Stimulated activated CD4-positive, alpha-beta T cell treated with anti-CD3 and anti-CD28 coated beads, Interleukin-12 subunit alpha, Interleukin-12 subunit beta, amount 100 ng/mL, for 24 hours (primary cell): ENCODE data around the gene RBBP6.
"Not testable (repeated sequence)": the region's sequence is repeated elsewhere in the genome, so short reads cannot be mapped to it uniquely, and the experiment has no call there.

Experiments used
- DNase-seq, 2 experiments: peaks; one replicate each; pipeline ENCODE4 v3.0.0-alpha.2; 2020; ENCODE audit warnings: low read depth in 2 of 2

RBBP6 gene

GRCh38 chr16:24539295-24539849 lies at the start of gene RBBP6:
Gene RBBP6, plus strand, starts transcription at chr16:24539566. Its CDS starts 1,061 bp downstream, at chr16:24540627.
- DNase-seq = peak; percentile 80 to 83

DNA sequence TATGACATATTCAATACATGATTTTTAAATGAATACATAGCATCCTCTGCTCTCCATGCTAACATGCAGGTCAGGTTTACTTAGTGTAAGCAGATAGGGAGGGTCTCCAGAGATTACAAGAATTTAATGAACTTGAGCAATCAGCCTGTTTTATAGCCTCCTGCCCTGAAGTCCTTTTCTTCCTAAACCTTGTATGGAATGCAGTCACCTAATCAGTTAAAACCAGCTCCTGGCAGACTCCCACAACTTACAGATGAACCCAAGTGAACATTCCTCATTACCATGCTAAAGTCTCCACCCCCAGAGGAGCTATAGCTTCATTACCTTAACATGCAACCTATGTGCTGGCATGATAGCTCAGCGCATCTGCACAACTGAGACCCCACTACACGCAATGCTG lies 48.5 kb upstream of the RBBP6 start:
- DNase-seq = no peak

DNA sequence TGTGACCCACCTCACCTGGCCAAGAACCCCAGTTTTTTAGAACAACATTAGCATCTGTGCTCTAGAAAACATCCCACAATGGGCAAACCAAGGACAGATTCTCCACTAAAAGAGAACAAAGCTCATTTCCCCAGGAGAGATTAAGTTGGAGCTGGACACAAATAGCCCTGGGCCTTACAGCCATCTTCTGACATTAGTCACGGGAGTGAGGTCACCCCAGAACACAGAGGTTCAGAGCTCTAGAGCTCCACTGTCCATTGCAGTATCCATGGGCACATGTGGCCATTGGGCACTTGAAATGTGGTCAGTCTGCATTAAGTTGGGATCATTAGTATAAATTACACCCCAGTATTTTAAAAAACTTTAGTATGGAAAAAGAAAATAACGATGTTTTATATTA lies 47.6 kb upstream of the RBBP6 start:
- DNase-seq = no peak

GRCh38 chr16:24493821-24494220 lies 45.5 kb upstream of the RBBP6 start:
- no peak for DNase-seq

DNA sequence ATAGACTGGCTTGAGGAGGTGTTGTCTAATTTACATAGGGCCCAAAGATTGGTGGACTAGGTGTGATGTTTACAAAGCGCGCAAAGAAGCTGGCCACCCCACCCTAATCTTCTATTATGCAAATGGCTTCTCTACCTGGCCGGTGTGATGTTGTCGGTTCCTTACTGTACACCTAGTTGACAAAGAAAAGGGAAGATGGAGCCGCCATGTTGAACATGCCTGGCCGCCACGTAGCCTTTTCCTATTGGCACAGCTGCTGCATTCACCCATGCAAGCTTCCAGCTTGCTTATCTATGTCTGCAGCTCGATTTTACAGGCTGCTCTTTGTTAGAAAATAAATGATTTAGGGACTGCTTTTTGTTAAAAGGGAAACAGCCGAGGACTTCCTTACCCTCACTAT lies 44.2 kb upstream of the RBBP6 start:
- not testable (repeated sequence) for DNase-seq

DNA sequence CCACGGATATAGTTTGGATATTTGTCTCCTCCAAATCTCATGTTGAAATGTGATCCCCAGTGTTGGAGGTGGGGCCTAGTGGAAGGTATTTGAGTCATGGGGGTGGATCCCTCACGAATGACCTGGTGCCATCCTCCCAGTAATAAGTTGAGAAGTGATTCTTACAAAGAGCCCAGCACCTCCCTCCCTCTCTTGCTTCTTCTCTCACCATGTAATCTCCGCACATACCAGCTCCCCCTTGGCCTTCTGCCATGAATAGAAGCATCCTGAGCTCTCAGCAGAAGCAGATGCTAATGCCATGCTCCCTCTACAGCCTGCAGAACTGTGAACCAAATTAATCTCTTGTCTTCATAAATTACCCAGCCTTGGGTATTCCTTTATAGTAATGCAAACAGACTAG lies 41.9 kb upstream of the RBBP6 start:
- DNase-seq = no peak

DNA sequence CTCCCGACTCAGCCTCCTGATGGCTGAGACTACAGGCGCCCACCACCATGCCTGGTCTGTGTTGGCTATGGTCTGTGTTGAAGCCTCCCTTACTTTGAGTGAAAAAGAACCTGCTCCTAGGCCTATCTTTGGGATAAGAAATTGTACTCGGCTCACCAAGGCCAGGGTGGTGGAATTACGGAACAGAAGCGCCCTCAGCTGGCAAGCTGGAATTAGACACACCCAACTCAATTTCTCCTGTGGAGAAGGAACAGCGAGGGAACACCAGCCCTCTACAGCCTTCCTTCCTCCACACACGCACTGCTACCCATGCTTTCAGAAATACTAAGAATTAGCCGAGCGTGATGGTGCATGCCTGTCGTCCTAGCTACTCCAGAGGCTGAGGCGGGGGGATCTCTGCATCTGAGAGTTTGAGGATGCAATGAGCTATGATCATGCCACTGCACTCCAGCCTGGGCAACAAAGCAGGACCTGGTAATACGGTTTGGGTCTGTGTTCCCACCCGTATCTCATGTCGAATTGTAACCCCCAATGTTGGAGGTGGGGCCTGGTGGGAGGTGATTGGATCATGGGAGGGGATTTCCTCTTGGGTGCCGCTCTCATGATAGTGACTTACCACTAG lies 40.1 kb upstream of the RBBP6 start:
- DNase-seq = no peak

GRCh38 chr16:24504472-24505345 lies 34.7 kb upstream of the RBBP6 start:
- DNase-seq = peak; percentile 12 to 47

- no peak for DNase-seq
Measured at GRCh38 chr16:24505959-24506358, 33.4 kb upstream of the RBBP6 start.

DNA sequence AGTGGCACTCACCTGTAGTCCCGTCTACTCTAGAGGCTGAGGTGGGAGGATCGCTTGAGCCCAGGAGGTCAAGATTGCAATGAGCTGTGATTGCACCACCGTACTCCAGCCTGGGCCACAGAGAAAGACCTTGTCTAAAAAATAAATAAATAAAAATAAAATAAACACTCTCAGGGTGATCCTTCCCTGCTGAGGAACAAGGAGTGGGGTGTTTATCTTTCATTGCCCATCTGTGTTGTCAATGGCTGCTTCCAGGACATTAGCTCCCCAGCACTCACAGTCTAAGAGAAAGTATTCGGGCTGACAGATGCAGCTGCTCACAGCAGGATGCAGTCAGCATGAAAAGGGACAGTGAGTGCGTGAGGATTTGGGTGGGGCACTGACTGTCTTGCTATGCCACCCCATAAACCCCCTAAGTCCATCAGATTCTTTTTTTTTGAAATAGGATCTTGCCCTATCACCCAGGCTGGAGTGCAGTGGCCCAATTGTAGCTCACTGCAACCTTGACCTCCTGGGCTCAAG lies 31.3 kb upstream of the RBBP6 start:
- DNase-seq = no peak

GRCh38 chr16:24508614-24509013 lies 30.8 kb upstream of the RBBP6 start:
- DNase-seq = no peak

- DNase-seq = no peak
Measured at GRCh38 chr16:24509536-24509935, 29.8 kb upstream of the RBBP6 start.

DNA sequence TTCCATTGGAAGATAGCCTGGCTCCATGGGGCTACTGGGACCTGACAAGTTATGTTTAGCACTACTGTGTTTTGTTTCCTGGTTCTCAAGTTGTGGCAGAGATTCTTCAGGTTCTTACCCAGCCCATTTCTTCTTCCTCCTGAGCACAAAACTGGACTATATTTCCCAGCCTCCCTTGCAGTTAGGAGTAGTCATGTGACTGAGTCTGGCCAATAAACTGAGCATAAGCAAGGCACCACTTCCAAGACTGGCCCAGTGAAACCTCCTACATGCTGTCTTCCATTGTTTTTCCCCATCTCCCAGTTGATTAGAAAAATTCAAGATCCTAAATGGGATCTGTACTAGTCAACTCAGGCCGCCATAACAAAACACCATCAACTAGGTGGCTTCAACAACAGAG lies 28.2 kb upstream of the RBBP6 start:
- DNase-seq = no peak

GRCh38 chr16:24511792-24512191 lies 27.6 kb upstream of the RBBP6 start:
- no peak for DNase-seq

DNA sequence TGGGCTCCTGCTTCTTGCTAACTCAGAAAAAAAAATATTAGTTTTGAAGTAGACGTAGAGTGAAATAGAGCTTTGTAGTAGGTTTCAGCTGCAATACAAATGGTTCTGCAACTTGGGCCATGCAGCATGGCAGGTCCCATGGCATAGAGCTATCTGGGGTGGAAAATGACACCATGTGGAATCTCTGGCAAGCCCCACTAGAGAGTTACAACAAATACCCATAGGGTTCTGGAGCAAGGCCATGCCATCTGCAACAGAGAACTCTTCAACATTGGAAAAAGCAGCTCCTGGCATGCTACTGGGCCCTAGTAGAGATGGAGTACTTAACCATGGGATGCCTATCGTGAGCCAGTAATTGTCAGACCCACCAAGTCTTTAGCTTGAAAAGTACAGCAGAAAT lies 25.3 kb upstream of the RBBP6 start:
- no peak for DNase-seq

- no peak for DNase-seq
Measured at GRCh38 chr16:24515186-24515585, 24.2 kb upstream of the RBBP6 start.

- peak; percentile 48 to 76 for DNase-seq
Measured at GRCh38 chr16:24516900-24517669, 22.3 kb upstream of the RBBP6 start.

- DNase-seq = no peak
Measured at GRCh38 chr16:24518498-24518897, 20.9 kb upstream of the RBBP6 start.

- no peak for DNase-seq
Measured at GRCh38 chr16:24520983-24521382, 18.4 kb upstream of the RBBP6 start.

DNA sequence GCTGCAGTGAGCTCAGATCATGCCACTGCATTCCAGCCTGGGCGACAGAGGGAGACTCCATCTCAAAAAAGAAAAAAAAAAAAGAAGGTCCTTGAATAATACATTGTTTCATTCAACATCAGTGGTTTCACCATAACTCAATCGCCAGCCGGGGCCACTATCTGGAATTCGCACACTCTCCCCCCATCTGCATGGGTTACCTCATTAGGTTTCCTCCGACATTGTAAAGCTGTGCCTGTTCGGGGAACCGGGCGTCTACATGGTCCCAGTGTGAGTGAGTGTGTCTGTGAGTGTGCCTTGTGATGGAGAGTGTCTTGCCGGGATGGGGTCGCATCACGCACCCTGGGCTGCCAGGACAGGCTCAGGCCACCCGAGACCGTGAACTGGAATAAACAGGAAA lies 16.6 kb upstream of the RBBP6 start:
- no peak for DNase-seq

- no peak for DNase-seq
Measured at GRCh38 chr16:24523569-24523968, 15.8 kb upstream of the RBBP6 start.
